K562 (cell line): ENCODE measurements around the gene COPS6. TPM values are rescaled to one million over a fixed set of nuclear protein-coding genes. Genes with fewer than 3 reads are reported as not detected.

ENCODE experiments used
- GABPB1 ChIP-seq: sonication (generic); formaldehyde crosslinking; IDR thresholded peaks from 2 replicates; pipeline ENCODE4 v1.8.0; 2022; ENCODE audit warnings: mild to moderate bottlenecking, missing genetic modification reagents
- HOXB6 ChIP-seq: fragments of 250-450 bp; sonication (Bioruptor Pico); IDR thresholded peaks from 2 replicates; pipeline ENCODE4 v1.5.1; 2022; ENCODE audit warnings: mild to moderate bottlenecking, borderline replicate concordance
- JUN ChIP-seq, 2 experiments: sonication (generic) in 1 of 2; formaldehyde crosslinking in 1 of 2; IDR thresholded peaks; 2 replicates each; pipeline versions ENCODE4 v1.6.1 to v1.8.0; 2012 to 2022; ENCODE audit warnings: borderline replicate concordance in 2 of 2, mild to moderate bottlenecking in 2 of 2, improper control_type of control experiment in 1 of 2, low read depth in 1 of 2, low read length in 1 of 2, missing genetic modification reagents in 1 of 2
- JUND ChIP-seq, 2 experiments: IDR thresholded peaks; 2 replicates in 1 of 2; 3 replicates in 1 of 2; pipeline ENCODE4 v1.6.1; 2011; ENCODE audit warnings: borderline replicate concordance in 2 of 2, low read depth in 2 of 2, low read length in 2 of 2, improper control_type of control experiment in 1 of 2, missing biosample characterization in 1 of 2, missing genetic modification characterization in 1 of 2, missing genetic modification reagents in 1 of 2
- KLF10 ChIP-seq: fragments of 250-450 bp; sonication (Bioruptor Pico); IDR thresholded peaks from 2 replicates; pipeline ENCODE4 v1.6.1; 2021; ENCODE audit warnings: matching md5 sums
- MEF2A ChIP-seq: IDR thresholded peaks from 2 replicates; pipeline ENCODE4 v1.6.1; 2011; ENCODE audit warnings: low read depth, mild to moderate bottlenecking, low read length, moderate library complexity; ENCODE audit not compliant: control insufficient read depth
- MEIS2 ChIP-seq: fragments of 450-650 bp; IDR thresholded peaks from 2 replicates; pipeline ENCODE4 v1.6.1; 2014; ENCODE audit warnings: mild to moderate bottlenecking; ENCODE audit not compliant: partially characterized antibody
- PURB ChIP-seq: sonication (generic); formaldehyde crosslinking; IDR thresholded peaks from 2 replicates; pipeline ENCODE4 v1.9.0; 2021; ENCODE audit warnings: low read depth, mild to moderate bottlenecking, missing genetic modification reagents
- TFAP4 ChIP-seq: sonication (generic); formaldehyde crosslinking; IDR thresholded peaks from 2 replicates; pipeline ENCODE4 v1.8.0; 2022; ENCODE audit warnings: missing genetic modification reagents, mild to moderate bottlenecking, moderate library complexity, borderline replicate concordance
- WHSC1 ChIP-seq: IDR thresholded peaks from one replicate; pipeline ENCODE4 v1.6.1; 2012; ENCODE audit warnings: low read length, control low read depth, inconsistent platforms
- ZNF121 ChIP-seq: sonication (generic); formaldehyde crosslinking; conservative IDR thresholded peaks from 2 replicates; pipeline ENCODE4 v1.8.0; 2022; ENCODE audit warnings: missing genetic modification reagents
- polyA plus RNA-seq, 8 experiments: library from polyadenylated mRNA; depleted of rRNA in 4 of 8; stranded (reverse) in 5 of 8; unstranded in 3 of 8; fragments of >200 nt; fragmentation: Nextera tagmentation in 2 of 8; fragmentation: Illumina TruSeq in 1 of 8; extraction: Ambion mirVana in 2 of 8; extraction: Trizol in 1 of 8; gene quantifications; 2 replicates each; pipeline versions ENCODE4 v1.2.1 to v1.2.3, GENCODE V29; 2011 to 2014; ENCODE audit warnings: inconsistent platforms in 1 of 8, missing spikeins in 1 of 8
- total RNA-seq, 7 experiments: library from RNA; depleted of rRNA in 6 of 7; stranded (reverse); fragments of >200 nt in 6 of 7; fragmentation: Illumina TruSeq in 2 of 7; extraction: Trizol in 2 of 7; gene quantifications; 2 replicates each; pipeline versions ENCODE4 v1.2.1 to v1.2.3, GENCODE V29; 2011 to 2021; ENCODE audit warnings: low replicate concordance in 1 of 7
- TF ChIP-seq, protein P1 (sequence below): fragments of 250-450 bp; sonication (Bioruptor Pico); IDR thresholded peaks from 2 replicates; pipeline ENCODE4 v1.9.0; 2021; ENCODE audit warnings: mild to moderate bottlenecking
- TF ChIP-seq, protein P2 (sequence below): sonication (generic); formaldehyde crosslinking; IDR thresholded peaks from 2 replicates; pipeline ENCODE4 v1.8.0; 2023; ENCODE audit warnings: mild to moderate bottlenecking, missing genetic modification reagents
- TF ChIP-seq, protein P3 (sequence below): fragments of 450-650 bp; IDR thresholded peaks from 2 replicates; pipeline ENCODE4 v1.6.1; 2016
- TF ChIP-seq, protein P4 (sequence below): fragments of 450-650 bp; conservative IDR thresholded peaks from 2 replicates; pipeline ENCODE4 v1.6.1; 2016; ENCODE audit warnings: missing genetic modification characterization, low read depth, mild to moderate bottlenecking, missing compliant biosample characterization, moderate library complexity
- TF ChIP-seq, protein P5 (sequence below), 2 experiments: fragments of 450-650 bp in 1 of 2; sonication (generic) in 1 of 2; formaldehyde crosslinking in 1 of 2; IDR thresholded peaks in 1 of 2; conservative IDR thresholded peaks in 1 of 2; 2 replicates each; pipeline versions ENCODE4 v1.6.1 to v1.8.1; 2016 to 2023; ENCODE audit warnings: mild to moderate bottlenecking in 2 of 2, moderate library complexity in 2 of 2, inconsistent platforms in 1 of 2, missing genetic modification reagents in 1 of 2

COPS6 gene
- total and polyA plus RNA-seq, 9 of the 15 experiments (the other 6 are each of a cell fraction or from before 2014, with no cell fraction given), result 63.0 to 331 (median 168) TPM

- TF ChIP-seq, protein P1, sequence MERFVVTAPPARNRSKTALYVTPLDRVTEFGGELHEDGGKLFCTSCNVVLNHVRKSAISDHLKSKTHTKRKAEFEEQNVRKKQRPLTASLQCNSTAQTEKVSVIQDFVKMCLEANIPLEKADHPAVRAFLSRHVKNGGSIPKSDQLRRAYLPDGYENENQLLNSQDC (CRISPR knock-in tag), result no peak
- no peak for TF ChIP-seq KLF10
- TF ChIP-seq MEF2A, result no peak
- no peak for TF ChIP-seq HOXB6 (CRISPR knock-in tag)
- no peak for TF ChIP-seq TFAP4 (CRISPR knock-in tag)
- TF ChIP-seq PURB (CRISPR knock-in tag), result no peak
- TF ChIP-seq, protein P2, sequence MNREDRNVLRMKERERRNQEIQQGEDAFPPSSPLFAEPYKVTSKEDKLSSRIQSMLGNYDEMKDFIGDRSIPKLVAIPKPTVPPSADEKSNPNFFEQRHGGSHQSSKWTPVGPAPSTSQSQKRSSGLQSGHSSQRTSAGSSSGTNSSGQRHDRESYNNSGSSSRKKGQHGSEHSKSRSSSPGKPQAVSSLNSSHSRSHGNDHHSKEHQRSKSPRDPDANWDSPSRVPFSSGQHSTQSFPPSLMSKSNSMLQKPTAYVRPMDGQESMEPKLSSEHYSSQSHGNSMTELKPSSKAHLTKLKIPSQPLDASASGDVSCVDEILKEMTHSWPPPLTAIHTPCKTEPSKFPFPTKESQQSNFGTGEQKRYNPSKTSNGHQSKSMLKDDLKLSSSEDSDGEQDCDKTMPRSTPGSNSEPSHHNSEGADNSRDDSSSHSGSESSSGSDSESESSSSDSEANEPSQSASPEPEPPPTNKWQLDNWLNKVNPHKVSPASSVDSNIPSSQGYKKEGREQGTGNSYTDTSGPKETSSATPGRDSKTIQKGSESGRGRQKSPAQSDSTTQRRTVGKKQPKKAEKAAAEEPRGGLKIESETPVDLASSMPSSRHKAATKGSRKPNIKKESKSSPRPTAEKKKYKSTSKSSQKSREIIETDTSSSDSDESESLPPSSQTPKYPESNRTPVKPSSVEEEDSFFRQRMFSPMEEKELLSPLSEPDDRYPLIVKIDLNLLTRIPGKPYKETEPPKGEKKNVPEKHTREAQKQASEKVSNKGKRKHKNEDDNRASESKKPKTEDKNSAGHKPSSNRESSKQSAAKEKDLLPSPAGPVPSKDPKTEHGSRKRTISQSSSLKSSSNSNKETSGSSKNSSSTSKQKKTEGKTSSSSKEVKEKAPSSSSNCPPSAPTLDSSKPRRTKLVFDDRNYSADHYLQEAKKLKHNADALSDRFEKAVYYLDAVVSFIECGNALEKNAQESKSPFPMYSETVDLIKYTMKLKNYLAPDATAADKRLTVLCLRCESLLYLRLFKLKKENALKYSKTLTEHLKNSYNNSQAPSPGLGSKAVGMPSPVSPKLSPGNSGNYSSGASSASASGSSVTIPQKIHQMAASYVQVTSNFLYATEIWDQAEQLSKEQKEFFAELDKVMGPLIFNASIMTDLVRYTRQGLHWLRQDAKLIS (CRISPR knock-in tag), result no peak
- TF ChIP-seq, protein P3, sequence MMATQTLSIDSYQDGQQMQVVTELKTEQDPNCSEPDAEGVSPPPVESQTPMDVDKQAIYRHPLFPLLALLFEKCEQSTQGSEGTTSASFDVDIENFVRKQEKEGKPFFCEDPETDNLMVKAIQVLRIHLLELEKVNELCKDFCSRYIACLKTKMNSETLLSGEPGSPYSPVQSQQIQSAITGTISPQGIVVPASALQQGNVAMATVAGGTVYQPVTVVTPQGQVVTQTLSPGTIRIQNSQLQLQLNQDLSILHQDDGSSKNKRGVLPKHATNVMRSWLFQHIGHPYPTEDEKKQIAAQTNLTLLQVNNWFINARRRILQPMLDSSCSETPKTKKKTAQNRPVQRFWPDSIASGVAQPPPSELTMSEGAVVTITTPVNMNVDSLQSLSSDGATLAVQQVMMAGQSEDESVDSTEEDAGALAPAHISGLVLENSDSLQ, result peak; percentile 88
- TF ChIP-seq, protein P4, sequence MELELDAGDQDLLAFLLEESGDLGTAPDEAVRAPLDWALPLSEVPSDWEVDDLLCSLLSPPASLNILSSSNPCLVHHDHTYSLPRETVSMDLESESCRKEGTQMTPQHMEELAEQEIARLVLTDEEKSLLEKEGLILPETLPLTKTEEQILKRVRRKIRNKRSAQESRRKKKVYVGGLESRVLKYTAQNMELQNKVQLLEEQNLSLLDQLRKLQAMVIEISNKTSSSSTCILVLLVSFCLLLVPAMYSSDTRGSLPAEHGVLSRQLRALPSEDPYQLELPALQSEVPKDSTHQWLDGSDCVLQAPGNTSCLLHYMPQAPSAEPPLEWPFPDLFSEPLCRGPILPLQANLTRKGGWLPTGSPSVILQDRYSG (tag), result no peak
- TF ChIP-seq JUN (IDR thresholded peaks at IDR 0.05; ENCODE audit: borderline replicate concordance, low read depth, low read length), result no peak
- TF ChIP-seq JUN (CRISPR knock-in tag; IDR thresholded peaks at IDR 0.05; ENCODE audit: borderline replicate concordance), result no peak
- peak; percentile 93 for TF ChIP-seq ZNF121 (CRISPR knock-in tag)
- no peak for TF ChIP-seq WHSC1
- TF ChIP-seq GABPB1 (CRISPR knock-in tag), result 0 out of 2 replicates have a peak, but pooled peaks have one; percentile 36
- peak; percentile 80 for TF ChIP-seq MEIS2
- TF ChIP-seq, protein P5, sequence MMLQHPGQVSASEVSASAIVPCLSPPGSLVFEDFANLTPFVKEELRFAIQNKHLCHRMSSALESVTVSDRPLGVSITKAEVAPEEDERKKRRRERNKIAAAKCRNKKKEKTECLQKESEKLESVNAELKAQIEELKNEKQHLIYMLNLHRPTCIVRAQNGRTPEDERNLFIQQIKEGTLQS (IDR thresholded peaks at IDR 0.05), result 0 out of 2 replicates have a peak, but pooled peaks have one; percentile 13
- TF ChIP-seq, protein P5 (CRISPR knock-in tag; conservative IDR thresholded peaks at IDR 0.05), result no peak
- peak; percentile 33; the same call in 1 of the 2 replicates for TF ChIP-seq JUND (IDR thresholded peaks at IDR 0.05; ENCODE audit: borderline replicate concordance, low read depth, low read length)
- no peak for TF ChIP-seq JUND (tag; IDR thresholded peaks at IDR 0.05; ENCODE audit: borderline replicate concordance, low read depth, low read length)
Measured at GRCh38 chr7:100102950-100103840, 14.4 kb downstream of the COPS6 start (continued).
